HG03354 (cell line): ENCODE results near the gene DNAJC1.

Experiments used
- ATAC-seq: cut with Tn5 transposase; IDR thresholded peaks from one replicate; pipeline ENCODE4 v1.9.1; 2021; ENCODE audit warnings: mild to moderate bottlenecking; ENCODE audit not compliant: unreplicated experiment, poor library complexity, severe bottlenecking

Gene DNAJC1

DNA sequence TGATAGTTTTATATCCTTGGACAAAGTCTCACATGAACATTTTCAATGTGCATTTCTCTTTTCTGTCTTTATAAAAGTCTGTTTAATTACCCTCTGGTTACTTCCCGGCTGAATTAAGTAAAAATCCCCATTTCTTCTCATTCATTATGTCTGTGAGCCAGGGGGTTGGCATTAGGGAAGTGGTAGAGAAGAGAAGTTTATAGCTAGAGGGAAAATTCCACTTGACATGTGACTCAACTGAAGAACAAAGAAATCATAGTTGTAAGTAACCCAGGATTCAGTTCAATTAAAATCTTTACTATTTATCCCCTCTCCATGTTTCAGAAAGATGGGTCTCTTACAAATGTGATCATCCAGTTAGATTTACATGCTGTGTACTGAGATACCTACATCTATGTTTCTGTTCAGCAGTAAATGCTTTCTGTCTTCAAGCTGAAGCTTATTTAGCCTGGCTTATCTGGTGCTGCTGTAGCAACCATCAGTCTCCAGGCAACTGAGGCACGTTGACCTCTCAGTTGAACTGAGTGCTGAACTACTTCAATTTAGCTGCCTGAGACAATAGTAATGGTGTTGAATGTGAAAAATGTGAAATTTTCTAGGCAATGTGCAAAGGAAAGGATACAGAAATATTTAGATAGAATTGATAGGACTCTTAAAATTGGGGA is 287.9 kb downstream of the DNAJC1 start:
- ATAC-seq: no peak

GRCh38 chr10:21712975-21713374 is 290.6 kb downstream of the DNAJC1 start:
- no peak for ATAC-seq

DNA sequence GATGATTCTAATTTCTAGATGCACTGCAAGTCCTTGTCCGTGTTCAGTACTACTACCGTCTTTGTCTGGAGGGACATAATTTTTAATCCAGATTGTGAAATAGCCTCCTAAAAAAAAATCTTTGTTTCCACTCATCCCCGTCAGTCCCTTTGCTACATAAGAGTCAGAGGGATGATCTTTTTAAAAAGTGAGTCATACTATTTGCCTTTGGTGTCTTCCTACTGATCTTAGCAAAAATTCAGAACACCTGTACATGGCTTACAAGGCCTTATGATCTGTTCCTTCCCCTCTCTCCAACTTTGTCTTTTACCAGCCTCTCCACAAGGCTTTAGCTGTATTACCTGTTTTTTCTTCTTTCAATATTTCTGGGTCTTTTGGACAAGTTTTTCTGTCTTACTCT is 296.0 kb downstream of the DNAJC1 start:
- no peak for ATAC-seq
